ENCODE results near the gene KDR.

- TF ChIP-seq CTCF (IDR thresholded peaks at IDR 0.05) = no peak
- no peak for TF ChIP-seq POLR2A (IDR thresholded peaks at IDR 0.05)
Observed at GRCh38 chr4:55158957-55159356, 33.6 kb upstream of the KDR start.
